MM.1S (cell line): ENCODE data around the gene MEGF8.
A peak's percentile ranks its signal among the peaks of the same experiment; 100 is the strongest.

Source experiments
- DNase-seq: peaks from one replicate; pipeline ENCODE4 v3.0.0-alpha.2; 2015
- H2AFZ ChIP-seq: fragments of 300-600 bp; sonication (generic); 2 replicates; pipeline ENCODE4 v1.6.0; 2016; ENCODE audit warnings: antibody characterized with exemption, low read length
- H3F3A ChIP-seq: fragments of 300-600 bp; sonication (generic); 2 replicates; pipeline ENCODE4 v1.6.1; 2016; ENCODE audit warnings: mild to moderate bottlenecking, antibody characterized with exemption, low read length, moderate library complexity, mixed read lengths; ENCODE audit not compliant: insufficient read depth
- H3K27ac ChIP-seq: fragments of 300-600 bp; sonication (generic); 2 replicates; pipeline ENCODE4 v1.5.1; 2016; ENCODE audit warnings: mild to moderate bottlenecking, low read length
- H3K27me3 ChIP-seq: fragments of 300-600 bp; sonication (generic); replicated peaks from 2 replicates; pipeline ENCODE4 v1.6.0; 2016; ENCODE audit warnings: low read length; ENCODE audit not compliant: insufficient read depth
- H3K36me3 ChIP-seq: fragments of 300-600 bp; sonication (generic); replicated peaks from 2 replicates; pipeline ENCODE4 v1.6.1; 2016; ENCODE audit warnings: mild to moderate bottlenecking, low read length, mixed read lengths; ENCODE audit not compliant: insufficient read depth
- H3K4me1 ChIP-seq: fragments of 300-600 bp; sonication (generic); 2 replicates; pipeline ENCODE4 v1.6.1; 2016; ENCODE audit warnings: low read length, mixed read lengths
- H3K4me2 ChIP-seq: fragments of 300-600 bp; sonication (generic); 2 replicates; pipeline ENCODE4 v1.6.0; 2016; ENCODE audit warnings: low read depth, low read length
- H3K4me3 ChIP-seq: fragments of 300-600 bp; sonication (generic); 2 replicates; pipeline ENCODE4 v1.5.1; 2016; ENCODE audit warnings: low read length, mixed read lengths
- H3K79me2 ChIP-seq: fragments of 300-600 bp; sonication (generic); 2 replicates; pipeline ENCODE4 v1.6.1; 2016; ENCODE audit warnings: mixed run types, low read length, mixed read lengths
- H3K9ac ChIP-seq: fragments of 300-600 bp; sonication (generic); 2 replicates; pipeline ENCODE4 v1.6.1; 2016; ENCODE audit warnings: low read length, mixed read lengths
- H3K9me2 ChIP-seq: fragments of 300-600 bp; sonication (generic); replicated peaks from 2 replicates; pipeline ENCODE4 v1.6.1; 2016; ENCODE audit warnings: mild to moderate bottlenecking, low read length, mixed read lengths; ENCODE audit not compliant: insufficient read depth
- H3K9me3 ChIP-seq: fragments of 300-600 bp; sonication (generic); replicated peaks from 2 replicates; pipeline ENCODE4 v1.6.1; 2016; ENCODE audit warnings: mild to moderate bottlenecking, low read length, mixed read lengths; ENCODE audit not compliant: insufficient read depth
- H4K20me1 ChIP-seq: fragments of 300-600 bp; sonication (generic); 2 replicates; pipeline ENCODE4 v1.6.1; 2016; ENCODE audit warnings: mild to moderate bottlenecking, low read length, moderate library complexity, mixed read lengths; ENCODE audit not compliant: insufficient read depth
- EZH2 ChIP-seq: fragments of 300-600 bp; sonication (generic); optimal IDR thresholded peaks from 2 replicates; pipeline ENCODE3; 2017; ENCODE audit warnings: low read depth, mild to moderate bottlenecking, antibody characterized with exemption, low read length, mixed read lengths
- EZH2phosphoT487 ChIP-seq: fragments of 300-600 bp; sonication (generic); IDR thresholded peaks from 2 replicates; pipeline ENCODE4 v1.6.1; 2018; ENCODE audit warnings: antibody characterized with exemption, low read length
- TF ChIP-seq, protein P1 (sequence below): fragments of 300-600 bp; sonication (generic); IDR thresholded peaks from 2 replicates; pipeline ENCODE4 v1.5.1; 2016; ENCODE audit warnings: antibody characterized with exemption, low read length, mixed read lengths

The MEGF8 gene

DNA sequence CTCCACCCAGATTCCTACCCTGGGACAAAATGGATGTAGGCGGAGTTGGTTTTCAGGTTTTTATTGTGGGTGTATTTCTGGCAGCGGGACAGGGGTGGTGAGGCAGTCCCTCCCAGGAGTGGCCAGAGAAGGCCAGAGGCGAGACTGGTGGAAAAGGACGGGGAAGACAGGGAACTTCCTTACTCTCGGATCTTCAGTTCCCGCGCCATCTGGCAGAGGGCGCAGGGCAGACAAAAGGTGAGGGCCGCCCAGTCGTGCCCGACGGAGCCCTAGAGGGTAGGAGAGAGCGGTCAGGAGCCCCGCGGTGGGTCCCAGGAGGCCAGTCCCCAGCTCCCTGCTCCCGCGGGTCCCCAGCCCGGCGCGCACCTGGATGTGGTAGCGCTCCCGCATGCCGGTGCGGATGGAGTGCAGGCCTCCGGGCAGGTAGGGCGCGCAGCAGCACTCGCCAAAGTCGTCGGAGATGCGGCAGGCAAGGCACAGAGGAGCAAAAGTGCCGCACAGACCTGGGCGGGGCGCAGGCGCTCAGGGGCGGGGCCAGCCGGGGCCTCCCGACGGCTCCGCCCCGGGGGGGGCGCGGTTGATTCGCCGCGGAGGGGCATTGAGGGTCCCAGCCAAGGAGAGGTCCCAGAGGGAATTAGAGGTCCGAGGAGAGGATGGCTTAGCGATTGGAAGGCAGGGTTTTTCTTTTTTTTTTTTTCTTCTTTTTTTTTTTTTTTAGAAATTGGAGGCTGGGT lies 61.7 kb downstream of the MEGF8 start:
- Histone ChIP-seq H3K79me2 (no peaks in the 10 kb centered on the region), H3K9ac (peak overlapping the region; percentile 30; the same call in 1 of the 2 replicates), H3K4me2 (peak overlapping the region; percentile 95), H3K36me3 (no peaks in the 10 kb centered on the region), H3F3A (no peaks in the 10 kb centered on the region), H3K27ac (no peak overlapping the region), H4K20me1 (no peaks in the 10 kb centered on the region), H3K4me1 (no peaks in the 10 kb centered on the region), H3K9me2 (no peaks in the 10 kb centered on the region), H3K27me3 (peaks cover 41% of the 10 kb centered on the region), H2AFZ (peak overlapping the region; percentile 76), H3K9me3 (no peaks in the 10 kb centered on the region), H3K4me3 (peak overlapping the region; percentile 76)
- peak; percentile 64 for DNase-seq
- TF ChIP-seq, protein P1, sequence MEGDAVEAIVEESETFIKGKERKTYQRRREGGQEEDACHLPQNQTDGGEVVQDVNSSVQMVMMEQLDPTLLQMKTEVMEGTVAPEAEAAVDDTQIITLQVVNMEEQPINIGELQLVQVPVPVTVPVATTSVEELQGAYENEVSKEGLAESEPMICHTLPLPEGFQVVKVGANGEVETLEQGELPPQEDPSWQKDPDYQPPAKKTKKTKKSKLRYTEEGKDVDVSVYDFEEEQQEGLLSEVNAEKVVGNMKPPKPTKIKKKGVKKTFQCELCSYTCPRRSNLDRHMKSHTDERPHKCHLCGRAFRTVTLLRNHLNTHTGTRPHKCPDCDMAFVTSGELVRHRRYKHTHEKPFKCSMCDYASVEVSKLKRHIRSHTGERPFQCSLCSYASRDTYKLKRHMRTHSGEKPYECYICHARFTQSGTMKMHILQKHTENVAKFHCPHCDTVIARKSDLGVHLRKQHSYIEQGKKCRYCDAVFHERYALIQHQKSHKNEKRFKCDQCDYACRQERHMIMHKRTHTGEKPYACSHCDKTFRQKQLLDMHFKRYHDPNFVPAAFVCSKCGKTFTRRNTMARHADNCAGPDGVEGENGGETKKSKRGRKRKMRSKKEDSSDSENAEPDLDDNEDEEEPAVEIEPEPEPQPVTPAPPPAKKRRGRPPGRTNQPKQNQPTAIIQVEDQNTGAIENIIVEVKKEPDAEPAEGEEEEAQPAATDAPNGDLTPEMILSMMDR = peak; percentile 70
- no peak for TF ChIP-seq EZH2

- Histone ChIP-seq H2AFZ (no peak overlapping the region), H3K79me2 (no peaks in the 10 kb centered on the region), H3K4me2 (no peak overlapping the region), H3K9ac (no peak overlapping the region), H4K20me1 (no peaks in the 10 kb centered on the region), H3K4me3 (no peak overlapping the region), H3K4me1 (no peaks in the 10 kb centered on the region), H3K9me3 (no peaks in the 10 kb centered on the region), H3K36me3 (no peaks in the 10 kb centered on the region), H3K27me3 (peaks cover 52% of the 10 kb centered on the region), H3F3A (no peaks in the 10 kb centered on the region), H3K9me2 (no peaks in the 10 kb centered on the region), H3K27ac (no peak overlapping the region)
- TF ChIP-seq, protein P1 = no peak
- no peak for DNase-seq
Observed at GRCh38 chr19:42388851-42389489, 63.5 kb downstream of the MEGF8 start.

DNA sequence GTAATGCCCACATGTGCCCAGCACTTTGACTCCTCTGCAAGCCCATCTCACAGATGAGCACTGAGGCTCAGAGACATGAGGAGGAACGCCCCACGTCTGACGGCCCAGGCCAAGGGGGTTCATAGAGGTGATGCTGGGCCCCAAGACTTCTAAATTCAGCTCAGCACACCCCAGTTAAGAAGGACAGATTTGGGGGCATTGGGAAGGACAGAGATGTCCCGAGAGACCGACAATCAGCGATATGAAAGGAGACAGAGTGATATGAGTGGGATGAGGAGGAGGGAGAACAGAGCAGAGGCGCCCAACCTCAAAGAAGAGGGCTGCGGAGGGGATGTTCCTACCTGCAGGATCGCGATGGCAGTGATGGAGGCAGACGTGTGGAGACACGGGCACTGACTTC lies 64.5 kb downstream of the MEGF8 start, which contains the start of gene CNFN:
TSS of gene CNFN (minus strand) at position 399 of the 400 bp plus-strand sequence. CDS start 1,260 bp downstream, outside the sequence.
- Histone ChIP-seq H3K9ac (no peak within 1 kb of the TSS), H3K9me3 (no peaks in the 10 kb centered on the region), H3K9me2 (no peaks in the 10 kb centered on the region), H2AFZ (no peak within 1 kb of the TSS), H3K36me3 (no peaks in the 10 kb centered on the region), H3K79me2 (no peaks in the 10 kb centered on the region), H3F3A (no peaks in the 10 kb centered on the region), H3K4me3 (no peak within 1 kb of the TSS), H3K4me1 (no peaks in the 10 kb centered on the region), H3K27me3 (peaks cover 52% of the 10 kb centered on the region), H3K27ac (no peak within 1 kb of the TSS), H3K4me2 (no peak within 1 kb of the TSS), H4K20me1 (no peaks in the 10 kb centered on the region)
- peak; percentile 83 for TF ChIP-seq EZH2
- TF ChIP-seq, protein P1 = no peak
- TF ChIP-seq EZH2phosphoT487 = no peak
- no peak for DNase-seq
